Ovary (tissue), 9 donors: Measurements from ENCODE around the gene RNF44. TPM values are rescaled to one million over a fixed set of nuclear protein-coding genes. Genes with fewer than 3 reads are reported as not detected.

Experiments
- DNase-seq, 5 donors: peaks; one replicate each; pipeline ENCODE4 v3.0.0-alpha.2; 2019 to 2020
- H3K27ac ChIP-seq, 2 donors: fragments of 200-600 bp; one replicate each; pipeline versions ENCODE4 v1.5.1 to v1.8.0; 2019 to 2022
- H3K27me3 ChIP-seq: fragments of 200-600 bp; one replicate; pipeline ENCODE4 v1.8.0; 2022
- H3K36me3 ChIP-seq: fragments of 200-600 bp; sonication (generic); one replicate; pipeline ENCODE4 v1.5.1; 2019
- H3K4me1 ChIP-seq: one replicate; pipeline ENCODE4 v1.8.1; 2013; ENCODE audit warnings: mild to moderate bottlenecking, moderate library complexity; ENCODE audit not compliant: insufficient read depth
- H3K4me3 ChIP-seq: fragments of 200-600 bp; sonication (generic); one replicate; pipeline ENCODE4 v1.5.1; 2017
- H3K9me3 ChIP-seq, 2 donors: fragments of 200-600 bp in 1 of 2; sonication (generic) in 1 of 2; one replicate each; pipeline versions ENCODE4 v1.5.1 to v1.8.1; 2013 to 2019; ENCODE audit warnings: mild to moderate bottlenecking in 1 of 2, moderate library complexity in 1 of 2
- EP300 ChIP-seq: sonication (generic); formaldehyde crosslinking; IDR thresholded peaks from one replicate; pipeline ENCODE4 v1.6.1; 2017; ENCODE audit warnings: antibody characterized with exemption
- POLR2A ChIP-seq: fragments of 450-650 bp; IDR thresholded peaks from one replicate; pipeline ENCODE4 v1.6.1; 2017; ENCODE audit warnings: antibody characterized with exemption, mild to moderate bottlenecking, moderate library complexity
- WGBS, 3 donors: extraction: QIAGEN DNeasy Blood & Tissue Kit in 1 of 3; methylation state at CpG; one replicate each; pipeline versions ENCODE4 v1.1.5 to v1.1.7; 2013 to 2017; 5-methylcytosine and 5-hydroxymethylcytosine counted together
- intact Hi-C, 4 donors: fragments of 100-400 bp; cut with DNase I; formaldehyde crosslinking; loops; one replicate each; pipeline versions ENCODE4 v1.11.0 to v1.15.1; 2022 to 2023
- polyA plus RNA-seq, 2 donors: library from polyadenylated mRNA; stranded (reverse); fragments of 200-250 nt in 1 of 2; fragments of 350-450 nt in 1 of 2; fragmentation: Illumina TruSeq in 1 of 2; extraction: RNeasy Lipid Tissue Mini Kit (QIAGEN cat#74804) in 1 of 2; gene quantifications; one replicate each; pipeline ENCODE4 v1.2.3, GENCODE V29; 2013 to 2014
- total RNA-seq, 7 donors: library from RNA; depleted of rRNA in 2 of 7; stranded (reverse); fragments of >200 nt in 2 of 7; fragmentation: NEBNext Ultra II Directional in 3 of 7; extraction: Animal tissue kit (Norgen Biotek cat#: 25700) in 3 of 7; gene quantifications; one replicate each; pipeline versions ENCODE4 v1.1.0 to v1.2.4, GENCODE V29; 2016 to 2023
- TF ChIP-seq, protein P1 (sequence below), 3 donors: fragments of 450-650 bp in 2 of 3; fragments of 200-600 bp in 1 of 3; IDR thresholded peaks; one replicate each; pipeline versions ENCODE4 v1.5.1 to v1.8.0; 2016 to 2022; ENCODE audit warnings: antibody characterized with exemption in 3 of 3, mild to moderate bottlenecking in 1 of 3
- donor health status: DM: no; HTN: no; CAD: no; lungs with moderate emphysema.
- donor health status: DM: no; HTN: no; CAD: no.
- donor health status: Bipolar disorder and iron deficiency.
- donor health status: DM: yes; HTN: yes; CAD: no.
- donor health status: DM: no; HTN: no; CAD: no.
- donor health status: DM: yes; HTN: yes; CAD: no.

RNF44 gene
- total and polyA plus RNA-seq, 9 donors: 9.2 to 44.7 (median 30.2) TPM

DNA sequence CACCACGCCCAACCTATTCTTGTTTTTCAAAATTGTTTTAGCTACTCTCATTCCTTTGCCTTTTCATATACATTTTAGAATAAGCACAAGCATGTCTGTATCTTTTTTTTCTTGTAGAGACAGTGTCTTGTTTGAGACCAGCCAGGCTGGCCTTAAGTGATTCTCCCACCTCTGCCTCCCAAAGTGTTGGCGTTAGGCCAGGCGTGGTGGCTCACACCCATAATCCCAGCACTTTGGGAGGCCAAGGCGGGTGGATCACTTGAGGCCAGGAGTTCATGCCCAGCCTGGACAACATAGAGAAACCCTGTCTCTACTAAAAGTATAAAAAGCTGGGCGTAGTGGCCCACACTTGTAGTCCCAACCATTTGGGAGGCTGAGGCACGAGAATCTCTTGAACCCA is 13.1 kb downstream of the RNF44 start:
- DNase-seq: no peak
- H3K4me3 ChIP-seq: no peak overlapping the region

DNA sequence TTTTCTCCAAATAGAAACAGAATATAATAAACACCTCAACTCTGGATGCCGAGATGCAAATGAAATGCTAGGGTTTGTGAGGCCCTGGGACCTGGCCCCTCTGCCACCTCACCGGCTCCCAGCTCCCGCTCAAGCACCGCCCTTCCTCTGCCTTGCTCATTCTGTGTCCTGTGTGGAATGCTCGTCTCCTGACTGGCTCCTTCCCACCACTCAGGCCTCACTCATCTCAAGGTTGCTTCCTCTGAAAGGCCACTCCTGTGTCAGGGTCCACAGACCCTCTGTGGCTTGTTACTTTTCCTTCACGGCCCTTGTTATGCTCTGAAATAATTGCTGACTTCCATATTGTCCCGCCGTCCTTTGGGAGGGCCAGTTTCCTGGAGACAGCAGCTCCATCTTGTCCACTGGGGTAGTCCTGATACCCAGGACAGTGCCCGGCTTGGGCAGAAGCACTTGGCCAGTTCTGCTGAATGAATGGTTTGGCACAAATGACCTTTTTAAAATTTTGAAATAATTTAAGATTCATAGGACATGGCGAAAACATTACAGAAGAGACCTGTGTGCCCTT is 15.4 kb downstream of the RNF44 start:
- H3K4me3 ChIP-seq: no peak overlapping the region
- H3K36me3 ChIP-seq: no peaks in the 10 kb centered on the region
- WGBS, 3 donors: 60 to 80% (median 68%) methylated on average over 10 of the region's 10 CpGs
- no peaks in the 10 kb centered on the region for H3K9me3 ChIP-seq
- H3K4me1 ChIP-seq: no peaks in the 10 kb centered on the region
- TF ChIP-seq, protein P1, sequence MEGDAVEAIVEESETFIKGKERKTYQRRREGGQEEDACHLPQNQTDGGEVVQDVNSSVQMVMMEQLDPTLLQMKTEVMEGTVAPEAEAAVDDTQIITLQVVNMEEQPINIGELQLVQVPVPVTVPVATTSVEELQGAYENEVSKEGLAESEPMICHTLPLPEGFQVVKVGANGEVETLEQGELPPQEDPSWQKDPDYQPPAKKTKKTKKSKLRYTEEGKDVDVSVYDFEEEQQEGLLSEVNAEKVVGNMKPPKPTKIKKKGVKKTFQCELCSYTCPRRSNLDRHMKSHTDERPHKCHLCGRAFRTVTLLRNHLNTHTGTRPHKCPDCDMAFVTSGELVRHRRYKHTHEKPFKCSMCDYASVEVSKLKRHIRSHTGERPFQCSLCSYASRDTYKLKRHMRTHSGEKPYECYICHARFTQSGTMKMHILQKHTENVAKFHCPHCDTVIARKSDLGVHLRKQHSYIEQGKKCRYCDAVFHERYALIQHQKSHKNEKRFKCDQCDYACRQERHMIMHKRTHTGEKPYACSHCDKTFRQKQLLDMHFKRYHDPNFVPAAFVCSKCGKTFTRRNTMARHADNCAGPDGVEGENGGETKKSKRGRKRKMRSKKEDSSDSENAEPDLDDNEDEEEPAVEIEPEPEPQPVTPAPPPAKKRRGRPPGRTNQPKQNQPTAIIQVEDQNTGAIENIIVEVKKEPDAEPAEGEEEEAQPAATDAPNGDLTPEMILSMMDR (IDR thresholded peaks at IDR 0.05): no peak
- TF ChIP-seq EP300: no peak
- no peak for TF ChIP-seq POLR2A
- no peak for DNase-seq
- intact Hi-C loops: loop anchor here in 1 of 4 donors (5.0 kb wide), 1 partner anchor 64 kb away; no protein-coding TSS in a partner anchor
- no peak overlapping the region for H3K27ac ChIP-seq
- no peaks in the 10 kb centered on the region for H3K27me3 ChIP-seq

More for the DNA sequence above, 13.1 kb downstream of the RNF44 start:
- intact Hi-C loops: loop anchor here in 1 of 4 donors (5.0 kb wide), 1 partner anchor 67 kb away; no protein-coding TSS in a partner anchor
- H3K36me3 ChIP-seq: no peaks in the 10 kb centered on the region
- H3K4me1 ChIP-seq: no peaks in the 10 kb centered on the region
- TF ChIP-seq EP300: no peak
- TF ChIP-seq, protein P1 (IDR thresholded peaks at IDR 0.05): no peak
- TF ChIP-seq POLR2A: no peak
- H3K27me3 ChIP-seq: no peaks in the 10 kb centered on the region
- WGBS, 3 donors: 84 to 94% (median 92%) methylated on average over 6 of the region's 6 CpGs
- no peaks in the 10 kb centered on the region for H3K9me3 ChIP-seq
- no peak overlapping the region for H3K27ac ChIP-seq

DNA sequence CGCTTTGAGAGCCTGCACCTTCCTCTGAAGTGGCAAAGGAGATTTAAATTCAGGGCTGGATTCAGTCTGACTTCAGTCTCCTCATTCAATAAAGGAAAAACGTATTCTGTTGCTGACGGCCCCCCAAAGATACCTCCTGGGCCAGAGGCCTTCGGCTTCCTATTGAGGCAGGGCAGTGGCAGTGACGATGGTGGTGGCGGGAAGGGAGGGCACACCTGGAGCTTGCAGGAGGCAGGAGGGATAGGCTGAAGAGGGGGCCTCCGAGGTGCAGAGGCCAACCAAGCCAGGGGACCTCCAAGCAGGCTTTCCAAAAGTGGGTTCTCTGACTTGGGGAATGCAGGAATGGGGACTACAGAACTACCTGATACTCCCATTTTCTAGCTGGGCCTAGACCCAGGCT is 15.9 kb downstream of the RNF44 start:
- no peak for TF ChIP-seq POLR2A
- TF ChIP-seq EP300: no peak
- TF ChIP-seq, protein P1 (IDR thresholded peaks at IDR 0.05): no peak
- intact Hi-C loops: loop anchor here in 1 of 4 donors (5.0 kb wide), 1 partner anchor 64 kb away; no protein-coding TSS in a partner anchor
- no peak overlapping the region for H3K4me3 ChIP-seq
- no peaks in the 10 kb centered on the region for H3K9me3 ChIP-seq
- no peak for DNase-seq
- no peaks in the 10 kb centered on the region for H3K4me1 ChIP-seq
- 78 to 85% (median 80%) methylated on average over 7 of the region's 7 CpGs for WGBS, 3 donors
- H3K27ac ChIP-seq: no peak overlapping the region
- no peaks in the 10 kb centered on the region for H3K36me3 ChIP-seq
- no peaks in the 10 kb centered on the region for H3K27me3 ChIP-seq

DNA sequence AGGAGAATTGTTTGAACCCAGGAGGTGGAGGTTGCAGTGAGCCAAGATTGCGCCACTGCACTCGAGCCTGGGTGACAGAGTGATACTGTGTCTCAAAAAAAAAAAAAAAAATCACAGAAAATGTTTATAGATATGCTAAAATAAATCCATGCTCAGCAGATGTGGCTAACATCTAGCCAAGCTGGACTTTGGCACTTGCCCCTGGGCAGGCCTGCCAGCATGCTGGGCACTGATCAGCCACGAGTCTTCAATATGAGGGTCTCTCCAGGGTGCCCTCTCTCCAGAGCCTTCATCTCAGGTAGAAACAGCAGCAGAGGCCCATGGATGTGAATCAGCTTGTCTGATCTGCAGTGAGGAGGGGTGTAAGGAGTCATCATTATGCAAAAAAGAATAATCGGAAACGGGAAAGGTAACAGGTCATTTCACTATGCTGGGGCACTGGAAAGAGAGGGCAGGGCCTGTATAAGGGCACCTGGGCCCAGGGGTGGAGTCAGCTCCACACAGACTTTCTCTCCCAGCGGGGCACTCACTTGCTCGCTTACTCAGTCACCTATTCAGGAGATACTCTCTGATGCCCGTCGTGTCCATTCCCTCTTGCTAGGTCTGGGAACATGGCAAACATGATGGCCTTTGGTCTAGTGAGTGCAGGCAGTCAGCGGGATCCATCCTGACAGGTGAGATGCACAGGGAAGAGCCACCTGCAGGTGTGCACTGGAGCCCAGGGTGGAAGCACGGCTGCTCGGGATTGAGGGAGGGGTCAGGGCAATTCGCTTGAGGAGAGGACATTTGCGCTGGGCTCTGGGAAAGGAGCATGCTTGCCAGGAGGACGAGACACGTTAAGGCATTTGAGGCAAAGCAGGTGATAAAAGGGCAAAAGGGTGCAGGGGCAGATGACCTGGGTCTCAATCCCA is 17.1 kb downstream of the RNF44 start:
- intact Hi-C loops: loop anchor here in 1 of 4 donors (5.0 kb wide), 1 partner anchor 63 kb away; no protein-coding TSS in a partner anchor
- Histone ChIP-seq H3K36me3 (no peaks in the 10 kb centered on the region), H3K27ac (no peak overlapping the region), H3K4me3 (no peak overlapping the region), H3K27me3 (no peaks in the 10 kb centered on the region), H3K9me3 (no peaks in the 10 kb centered on the region), H3K4me1 (no peaks in the 10 kb centered on the region)
- 65 to 68% (median 66%) methylated on average over 16 of the region's 16 CpGs for WGBS, 3 donors
- TF ChIP-seq, protein P1 (IDR thresholded peaks at IDR 0.05): no peak
- TF ChIP-seq EP300 (no peak), POLR2A (no peak)
- DNase-seq: no peak
